ENCODE data around the gene LRMDA. TPM values are rescaled to one million over a fixed set of nuclear protein-coding genes. Genes with fewer than 3 reads are reported as not detected.

The LRMDA gene
- total and polyA plus RNA-seq, 2 of the 13 experiments (the other 11 are each of a cell fraction or from before 2014, with no cell fraction given): 13.4 to 22.0 TPM

GRCh38 chr10:75582102-75582501 lies 150.7 kb downstream of the LRMDA start:
- no peaks in the 10 kb centered on the region for H4K20me1 ChIP-seq (ENCODE audit: insufficient read depth, low read length)
- peaks cover 28% of the 10 kb centered on the region for H3K9me3 ChIP-seq (ENCODE audit: low read length)
- no peak overlapping the region for H3K4me3 ChIP-seq (replicated peaks in 1 of 3; ENCODE audit: insufficient read depth in 1 of 3, low read depth in 2 of 3, low read length in 3 of 3)
- H3K36me3 ChIP-seq (replicated peaks in 1 of 2; ENCODE audit: control insufficient read depth in 1 of 2, insufficient read depth in 2 of 2, low read length in 2 of 2): no peaks in the 10 kb centered on the region
- FAIRE-seq: no peak
- in situ Hi-C loops (cut with HindIII; ENCODE audit: extremely low pct_ligation_motif_present, low pct_unique_long_range_greater_than_20kb): no loop called here
- no TSS peak for BruUV-seq (replicated peaks)
- ATAC-seq: no peak
- H3K4me2 ChIP-seq (ENCODE audit: low read depth, low read length): no peak overlapping the region
- ChIA-PET POLR2A (no interaction called here), CTCF (ENCODE audit: low intra/inter-chr PET ratio, low total read pairs) (no interaction called here)
- intact Hi-C loops (cut with micrococcal nuclease; ENCODE audit: unreplicated experiment): no loop called here
- no CpG with 5 or more reads among the region's 1 CpG for WGBS (ENCODE audit: low lambda C conversion rate)
- no peaks in the 10 kb centered on the region for H3K4me1 ChIP-seq (ENCODE audit: insufficient read depth, low read length)
- no peaks in the 10 kb centered on the region for H3K27me3 ChIP-seq (ENCODE audit: control insufficient read depth in 1 of 2, insufficient read depth in 2 of 2, low read length in 2 of 2)
- no peak overlapping the region for H2AFZ ChIP-seq (ENCODE audit: low read length)
- TF ChIP-seq XRCC5 (optimal IDR thresholded peaks at IDR 0.05; ENCODE audit: low read length): no peak
- no peak overlapping the region for H3K27ac ChIP-seq (ENCODE audit: extremely low read length, insufficient read depth, low read length)
- H3K79me2 ChIP-seq (ENCODE audit: insufficient read depth, low read length): no peaks in the 10 kb centered on the region
- DNase-seq (ENCODE audit: low spot score): no peak
- H3K9ac ChIP-seq (ENCODE audit: insufficient read depth, low read depth, low read length): no peak overlapping the region

GRCh38 chr10:75585294-75585693 lies 153.9 kb downstream of the LRMDA start:
- in situ Hi-C loops (cut with HindIII; ENCODE audit: extremely low pct_ligation_motif_present, low pct_unique_long_range_greater_than_20kb): no loop called here
- no peak for DNase-seq (ENCODE audit: low spot score)
- Histone ChIP-seq H3K4me3 (replicated peaks in 1 of 3; ENCODE audit: insufficient read depth in 1 of 3, low read depth in 2 of 3, low read length in 3 of 3) (no peak overlapping the region), H3K4me1 (ENCODE audit: insufficient read depth, low read length) (0 out of 2 replicates have a peak, but pooled peaks cover 8% of the 10 kb centered on the region), H3K27me3 (ENCODE audit: control insufficient read depth in 1 of 2, insufficient read depth in 2 of 2, low read length in 2 of 2) (no peaks in the 10 kb centered on the region), H3K9ac (ENCODE audit: insufficient read depth, low read depth, low read length) (no peak overlapping the region), H3K36me3 (replicated peaks in 1 of 2; ENCODE audit: control insufficient read depth in 1 of 2, insufficient read depth in 2 of 2, low read length in 2 of 2) (no peaks in the 10 kb centered on the region), H3K9me3 (ENCODE audit: low read length) (peaks cover 20% of the 10 kb centered on the region), H4K20me1 (ENCODE audit: insufficient read depth, low read length) (no peaks in the 10 kb centered on the region), H3K27ac (ENCODE audit: extremely low read length, insufficient read depth, low read length) (no peak overlapping the region), H2AFZ (ENCODE audit: low read length) (no peak overlapping the region), H3K79me2 (ENCODE audit: insufficient read depth, low read length) (no peaks in the 10 kb centered on the region), H3K4me2 (ENCODE audit: low read depth, low read length) (no peak overlapping the region)
- ATAC-seq: no peak
- intact Hi-C loops (cut with micrococcal nuclease; ENCODE audit: unreplicated experiment): no loop called here
- CTCF ChIA-PET (ENCODE audit: low intra/inter-chr PET ratio, low total read pairs): no interaction called here
- BruUV-seq (replicated peaks): no TSS peak
- no peak for FAIRE-seq
- POLR2A ChIA-PET: no interaction called here
- 100% methylated on average over 1 of the region's 1 CpG for WGBS (ENCODE audit: low lambda C conversion rate)
- no peak for TF ChIP-seq PBX3 (CRISPR knock-in tag; IDR thresholded peaks at IDR 0.05; ENCODE audit: borderline replicate concordance)
- TF ChIP-seq ZNF572 (CRISPR knock-in tag; IDR thresholded peaks at IDR 0.05): no peak
- no peak for TF ChIP-seq PHB2 (IDR thresholded peaks at IDR 0.05; ENCODE audit: partially characterized antibody)
- TF ChIP-seq ONECUT2 (CRISPR knock-in tag; IDR thresholded peaks at IDR 0.05): no peak
- no peak for TF ChIP-seq ARID2 (CRISPR knock-in tag; IDR thresholded peaks at IDR 0.05; ENCODE audit: borderline replicate concordance)
- TF ChIP-seq ZNF556 (CRISPR knock-in tag; IDR thresholded peaks at IDR 0.05; ENCODE audit: borderline replicate concordance): no peak
- no peak for TF ChIP-seq SRSF9 (IDR thresholded peaks at IDR 0.05; ENCODE audit: borderline replicate concordance, insufficient read depth, low read depth, low read length, poor library complexity, severe bottlenecking)
- TF ChIP-seq ZNF605 (CRISPR knock-in tag; IDR thresholded peaks at IDR 0.05): no peak
- TF ChIP-seq MYC (CRISPR knock-in tag; IDR thresholded peaks at IDR 0.05; ENCODE audit: borderline replicate concordance): no peak

Data from HepG2 (cell line).